Skeletal muscle tissue (tissue), 4 donors: ENCODE results near the gene USP19. TPM values are rescaled to one million over a fixed set of nuclear protein-coding genes. Genes with fewer than 3 reads are reported as not detected.
A peak's percentile ranks its signal among the peaks of the same experiment; 100 is the strongest.

Experiments
- H3K27ac ChIP-seq: one replicate; pipeline ENCODE4 v1.7.0; 2013; ENCODE audit warnings: mild to moderate bottlenecking, low read depth, low read length, inconsistent platforms
- H3K27me3 ChIP-seq, 3 donors: one replicate each; pipeline ENCODE4 v1.7.0; 2013; ENCODE audit warnings: low read length in 3 of 3; ENCODE audit not compliant: control insufficient read depth in 3 of 3, insufficient read depth in 3 of 3
- H3K36me3 ChIP-seq, 3 donors: one replicate each; pipeline ENCODE4 v1.7.0; 2013; ENCODE audit warnings: low read length in 3 of 3; ENCODE audit not compliant: control insufficient read depth in 3 of 3, insufficient read depth in 3 of 3
- H3K4me1 ChIP-seq, 3 donors: one replicate each; pipeline ENCODE4 v1.7.0; 2013; ENCODE audit warnings: low read length in 3 of 3, mild to moderate bottlenecking in 3 of 3; ENCODE audit not compliant: control insufficient read depth in 3 of 3, insufficient read depth in 3 of 3
- H3K4me3 ChIP-seq, 3 donors: one replicate each; pipeline ENCODE4 v1.7.0; 2013; ENCODE audit warnings: low read length in 3 of 3
- H3K9ac ChIP-seq, 3 donors: one replicate each; pipeline ENCODE4 v1.7.0; 2013; ENCODE audit warnings: low read length in 3 of 3, mild to moderate bottlenecking in 3 of 3, moderate library complexity in 2 of 3, low read depth in 1 of 3
- H3K9me3 ChIP-seq, 3 donors: one replicate each; pipeline ENCODE4 v1.7.0; 2013; ENCODE audit warnings: low read length in 3 of 3; ENCODE audit not compliant: control insufficient read depth in 3 of 3
- total RNA-seq: library from RNA; depleted of rRNA; stranded (reverse); fragments of >200 nt; gene quantifications from one replicate; pipeline ENCODE4 v1.2.3, GENCODE V29; 2014
- donor health status: Osteomylitis.

Gene USP19
- total RNA-seq, 1 donor from 2014 or later, result 37.1 TPM

DNA sequence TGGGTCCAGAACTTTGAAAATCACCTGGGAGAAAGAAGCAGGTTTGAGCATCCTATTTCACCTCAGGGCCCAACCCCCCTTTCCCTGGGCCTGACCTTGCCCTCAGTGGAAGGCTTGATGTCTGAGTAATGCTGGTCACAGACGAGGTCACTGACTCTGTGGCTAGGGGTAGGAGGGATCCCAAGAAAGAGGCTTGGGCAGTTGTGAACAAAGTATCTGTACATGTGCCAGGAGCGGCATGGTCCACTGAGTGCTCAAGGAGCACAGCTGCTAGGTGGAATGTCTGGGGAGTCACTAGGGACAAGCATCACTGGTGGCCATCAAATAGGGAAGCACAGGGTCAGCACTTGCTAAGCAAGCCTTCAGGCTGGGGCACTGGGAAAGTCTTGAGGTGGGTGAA lies 38.2 kb upstream of the USP19 start:
- Histone ChIP-seq H3K4me1 (peaks cover 6 to 18% (median 17%) of the 10 kb centered on the region in 3 donors), H3K36me3 (peaks cover 14 to 19% (median 17%) of the 10 kb centered on the region in 3 donors), H3K9ac (no peak overlapping the region), H3K27ac (no peak overlapping the region), H3K27me3 (no peaks in the 10 kb centered on the region), H3K9me3 (no peaks in the 10 kb centered on the region), H3K4me3 (no peak overlapping the region)

DNA sequence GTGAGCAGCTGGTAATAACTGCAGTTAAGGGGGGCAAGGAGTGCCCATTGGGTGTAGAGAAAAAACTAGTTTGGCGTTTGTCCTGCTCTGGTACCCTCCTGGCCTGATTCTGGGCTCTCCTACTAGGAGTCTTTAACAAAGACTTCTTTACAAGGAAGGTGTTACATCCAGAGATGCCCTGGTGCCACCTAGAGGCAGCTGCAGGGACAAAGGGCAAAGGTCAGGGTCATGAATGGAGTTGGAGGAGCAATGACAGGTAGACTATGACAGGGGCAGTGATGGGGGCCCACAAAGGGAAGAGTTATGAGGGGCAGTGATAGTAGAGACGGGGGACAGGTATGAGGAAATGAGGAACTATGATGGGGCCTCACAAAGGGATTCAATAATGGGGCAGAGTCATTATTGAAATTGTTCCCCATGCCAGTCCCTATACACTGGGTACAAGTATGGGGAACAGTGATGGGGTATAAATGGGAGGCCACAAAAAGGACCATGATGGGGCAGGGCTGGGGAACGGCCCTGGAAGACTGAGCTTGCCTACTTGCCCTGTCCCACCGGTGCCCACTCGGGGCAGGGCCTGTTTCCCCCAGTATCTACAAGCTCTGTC lies 37.6 kb upstream of the USP19 start:
- no peaks in the 10 kb centered on the region for H3K9me3 ChIP-seq
- no peak overlapping the region for H3K4me3 ChIP-seq
- H3K27me3 ChIP-seq, result no peaks in the 10 kb centered on the region
- peaks cover 8 to 13% (median 11%) of the 10 kb centered on the region in 3 donors for H3K36me3 ChIP-seq
- no peak overlapping the region for H3K9ac ChIP-seq
- H3K27ac ChIP-seq, result no peak overlapping the region
- H3K4me1 ChIP-seq, result peaks cover 6 to 16% (median 12%) of the 10 kb centered on the region in 3 donors

DNA sequence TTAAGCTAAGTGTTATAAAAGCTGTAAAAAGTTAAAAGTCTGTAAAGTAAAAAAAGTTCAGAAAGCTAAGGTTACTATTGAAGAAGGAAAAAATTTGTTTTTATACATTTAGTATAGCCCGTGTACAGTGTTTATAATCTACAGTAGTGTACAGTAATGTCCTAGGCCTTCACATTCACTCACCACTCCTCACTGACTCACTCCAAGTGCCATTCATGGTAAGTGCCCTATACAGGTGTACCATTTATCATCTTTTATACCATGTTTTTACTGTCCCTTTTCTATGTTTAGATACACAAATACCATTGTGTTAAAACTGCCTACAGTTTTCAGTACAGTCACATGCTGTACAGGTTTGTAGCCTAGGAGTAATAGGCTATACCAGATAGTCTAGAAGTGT lies 36.7 kb upstream of the USP19 start:
- Histone ChIP-seq H3K27ac (no peak overlapping the region), H3K9me3 (no peaks in the 10 kb centered on the region), H3K9ac (no peak overlapping the region), H3K4me3 (no peak overlapping the region), H3K4me1 (peaks cover 6 to 11% (median 6%) of the 10 kb centered on the region in 3 donors), H3K27me3 (no peaks in the 10 kb centered on the region), H3K36me3 (peaks cover 2 to 5% (median 4%) of the 10 kb centered on the region in 3 donors)

DNA sequence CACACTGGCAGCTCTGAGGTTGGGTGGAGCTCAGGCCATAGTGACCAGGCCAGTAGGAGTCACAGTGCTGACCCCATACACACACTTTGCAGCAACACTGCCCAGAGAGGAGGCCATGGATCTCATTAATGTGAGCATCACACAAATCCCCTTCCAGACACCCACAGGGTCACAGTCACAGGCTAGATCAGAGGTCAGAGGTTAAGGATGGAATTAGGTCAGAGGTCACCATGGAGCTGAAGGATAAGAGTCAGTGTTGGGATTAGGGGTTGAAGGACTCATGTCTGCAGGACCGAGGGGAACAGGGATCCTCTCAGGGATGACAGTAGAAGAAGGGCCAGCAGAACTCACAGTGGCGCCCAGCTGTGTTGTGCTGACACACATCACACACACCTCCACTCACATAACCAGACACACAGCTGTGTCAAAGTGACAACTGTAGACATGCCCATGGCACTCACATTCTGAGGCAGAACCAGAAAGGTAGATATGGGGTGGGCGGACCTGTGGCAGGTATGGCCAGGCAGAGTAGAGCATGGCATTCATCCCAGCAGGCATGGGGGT lies 32.8 kb upstream of the USP19 start:
- Histone ChIP-seq H3K27ac (no peak overlapping the region), H3K36me3 (no peaks in the 10 kb centered on the region), H3K27me3 (peaks cover 0 to 4% (median 0%) of the 10 kb centered on the region in 3 donors), H3K9ac (no peak overlapping the region), H3K4me3 (no peak overlapping the region), H3K9me3 (no peaks in the 10 kb centered on the region), H3K4me1 (no peaks in the 10 kb centered on the region)

DNA sequence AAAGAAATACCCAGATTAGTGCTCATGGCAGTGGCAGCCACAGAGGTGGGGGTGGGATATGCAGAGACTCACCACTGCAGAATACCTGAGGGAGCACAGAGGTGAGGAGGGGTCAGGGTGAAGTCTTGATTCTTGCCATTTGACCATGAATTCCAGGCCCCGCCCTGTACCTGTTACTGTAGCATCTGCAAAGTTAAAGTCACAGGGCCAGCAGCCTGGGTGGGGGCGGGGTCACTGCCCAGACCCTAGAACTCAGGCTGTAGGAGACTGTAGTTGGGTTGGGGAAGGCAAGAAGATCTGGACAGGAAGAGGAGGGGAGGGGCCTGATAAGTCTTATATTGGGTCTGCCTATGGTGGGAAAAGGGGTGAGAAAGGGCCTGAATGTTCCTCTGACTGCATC lies 31.0 kb upstream of the USP19 start:
- no peaks in the 10 kb centered on the region for H3K9me3 ChIP-seq
- H3K9ac ChIP-seq, result no peak overlapping the region
- peaks cover 0 to 4% (median 0%) of the 10 kb centered on the region in 3 donors for H3K27me3 ChIP-seq
- H3K4me3 ChIP-seq, result no peak overlapping the region
- H3K36me3 ChIP-seq, result no peaks in the 10 kb centered on the region
- no peaks in the 10 kb centered on the region for H3K4me1 ChIP-seq
- H3K27ac ChIP-seq, result no peak overlapping the region

DNA sequence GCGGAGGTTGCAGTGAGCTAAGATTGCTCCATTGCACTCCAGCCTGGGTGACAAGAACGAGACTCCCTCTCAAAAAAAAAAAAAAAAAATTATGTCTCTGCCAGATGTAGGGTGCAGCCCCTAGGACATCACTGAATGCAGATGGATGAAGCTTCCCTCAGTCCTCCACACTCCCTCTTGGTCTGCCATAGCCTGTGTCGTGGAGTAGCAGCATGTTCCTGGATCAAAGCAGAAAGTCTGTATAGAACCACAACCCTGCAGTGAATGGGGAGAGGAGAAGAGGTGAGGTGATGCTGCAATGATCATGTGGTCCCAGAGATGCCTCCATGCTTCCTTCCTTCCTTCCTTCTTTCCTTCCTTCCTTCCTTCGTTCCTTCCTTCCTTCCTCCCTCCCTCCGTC lies 27.5 kb upstream of the USP19 start:
- Histone ChIP-seq H3K27me3 (peaks cover 0 to 4% (median 0%) of the 10 kb centered on the region in 3 donors), H3K36me3 (no peaks in the 10 kb centered on the region), H3K4me1 (no peaks in the 10 kb centered on the region), H3K9me3 (no peaks in the 10 kb centered on the region), H3K27ac (no peak overlapping the region), H3K4me3 (no peak overlapping the region), H3K9ac (no peak overlapping the region)

DNA sequence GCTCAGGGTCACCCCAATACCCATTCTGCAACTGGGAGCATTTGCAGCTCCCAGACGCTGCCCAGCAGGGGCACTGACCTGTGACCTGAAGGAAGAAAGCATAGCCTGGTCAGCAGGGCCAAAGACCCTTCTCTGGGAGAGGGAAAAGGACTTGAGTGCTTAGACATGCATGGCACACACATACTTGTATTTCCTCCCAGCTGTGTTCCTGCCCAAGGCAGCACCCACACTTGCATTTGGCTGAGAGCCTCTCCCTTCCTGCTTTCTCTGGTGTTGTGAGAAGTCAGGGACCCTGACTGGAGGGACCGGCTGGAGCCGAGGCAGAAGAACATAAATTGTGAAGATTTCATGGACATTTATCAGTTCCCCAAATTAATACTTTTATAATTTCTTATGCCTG lies 19.5 kb upstream of the USP19 start:
- H3K9me3 ChIP-seq, result no peaks in the 10 kb centered on the region
- peaks cover 0 to 10% (median 6%) of the 10 kb centered on the region in 3 donors for H3K27me3 ChIP-seq
- no peak overlapping the region for H3K27ac ChIP-seq
- H3K4me3 ChIP-seq, result no peak overlapping the region
- no peaks in the 10 kb centered on the region for H3K4me1 ChIP-seq
- H3K9ac ChIP-seq, result no peak overlapping the region
- H3K36me3 ChIP-seq, result no peaks in the 10 kb centered on the region

DNA sequence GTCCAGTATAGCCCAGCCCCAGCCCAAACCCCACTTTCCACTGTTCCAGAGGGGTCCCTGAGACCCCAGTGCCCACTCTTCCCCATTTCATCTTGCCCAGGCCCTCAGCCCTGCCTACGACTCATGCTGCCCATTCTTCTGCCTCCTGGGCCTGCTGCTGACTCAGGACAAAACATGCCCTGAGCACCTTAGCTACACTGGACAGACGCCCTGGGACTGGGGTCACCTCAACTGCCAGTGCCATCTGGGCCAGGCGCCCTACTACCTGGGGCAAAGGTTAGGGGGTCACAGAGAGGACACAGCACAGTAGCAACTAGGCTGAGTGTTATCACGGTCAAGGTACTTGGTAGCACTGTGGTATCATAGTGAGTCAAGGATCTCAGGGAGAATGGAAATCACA lies 14.9 kb upstream of the USP19 start:
- Histone ChIP-seq H3K27me3 (peaks cover 0 to 10% (median 6%) of the 10 kb centered on the region in 3 donors), H3K27ac (no peak overlapping the region), H3K9ac (no peak overlapping the region), H3K4me3 (no peak overlapping the region), H3K36me3 (peaks cover 9 to 12% (median 10%) of the 10 kb centered on the region in 3 donors), H3K9me3 (no peaks in the 10 kb centered on the region), H3K4me1 (peaks cover 24 to 35% (median 27%) of the 10 kb centered on the region in 3 donors)

DNA sequence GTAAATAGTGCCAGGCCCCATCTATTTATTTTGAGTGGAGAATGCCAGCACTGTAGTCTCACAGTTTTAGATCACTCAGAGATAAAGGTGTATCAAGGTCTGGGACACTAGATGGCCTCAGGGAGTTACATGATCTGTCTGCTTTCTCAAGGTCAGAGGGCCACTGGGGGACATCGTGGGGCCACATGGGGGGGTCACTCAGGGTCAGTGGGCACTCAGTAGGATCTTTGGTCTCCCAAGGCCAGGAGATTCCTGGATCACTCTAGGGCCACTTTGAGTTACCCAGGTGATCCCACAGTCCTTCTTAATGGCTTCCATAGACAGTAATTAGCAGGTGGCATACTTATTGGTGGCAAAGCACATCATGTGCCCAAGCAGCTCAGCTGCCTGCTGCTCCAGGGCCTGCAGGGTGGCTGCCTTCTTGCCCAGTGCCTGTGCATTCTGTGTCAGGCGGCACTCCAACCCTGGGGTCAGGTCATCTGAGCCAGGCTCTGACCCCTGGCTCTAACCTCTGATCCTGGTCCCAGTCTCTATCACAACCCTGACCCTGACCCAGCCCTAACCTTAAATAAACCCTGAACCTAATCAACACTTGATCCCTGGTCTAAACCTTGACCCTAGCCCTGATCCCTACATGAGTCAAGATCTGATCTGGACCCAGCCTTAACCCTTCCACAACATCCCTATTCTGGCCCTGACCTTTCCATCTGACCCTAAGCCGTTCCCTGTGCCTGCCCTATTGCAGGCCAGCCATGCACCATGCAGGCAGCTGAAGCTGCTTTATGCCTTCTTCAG lies 14.0 kb upstream of the USP19 start:
- Histone ChIP-seq H3K4me1 (peaks cover 32 to 43% (median 34%) of the 10 kb centered on the region in 3 donors), H3K27ac (no peak overlapping the region), H3K36me3 (peaks cover 17 to 20% (median 18%) of the 10 kb centered on the region in 3 donors), H3K27me3 (peaks cover 0 to 10% (median 2%) of the 10 kb centered on the region in 3 donors), H3K4me3 (peak overlapping the region in 1 of 3 donors; percentile 30), H3K9ac (peak overlapping the region in 1 of 3 donors; percentile 14), H3K9me3 (no peaks in the 10 kb centered on the region)
